ENCODE data around the gene USP13.

- no peak for TF ChIP-seq YY1 (IDR thresholded peaks at IDR 0.05; ENCODE audit: insufficient read depth, insufficient read length)
- TF ChIP-seq SUZ12 (IDR thresholded peaks at IDR 0.05; ENCODE audit: extremely low read depth, insufficient read depth, insufficient read length): no peak
- TF ChIP-seq ZNF274 (IDR thresholded peaks at IDR 0.05; ENCODE audit: low read depth, low read length): no peak
Observed at GRCh38 chr3:179702271-179702947, 49.6 kb downstream of the USP13 start.
